T-helper 2 cell treated with Interferon-gamma antibody and Interleukin-4, amounts not matched to agents 5 μg/mL and 100 μg/mL, for 36 hours (primary cell): ENCODE measurements around the gene UAP1.

Experiments
- DNase-seq: peaks from one replicate; pipeline ENCODE4 v3.0.0; 2021; ENCODE audit warnings: low spot score
- H3K27ac Mint-ChIP-seq: one replicate; pipeline ENCODE4 v1.8.0; 2021; ENCODE audit warnings: mild to moderate bottlenecking, mixed read lengths
- H3K27me3 Mint-ChIP-seq: one replicate; pipeline ENCODE4 v1.8.0; 2021; ENCODE audit warnings: low read depth, mixed read lengths
- H3K36me3 Mint-ChIP-seq: one replicate; pipeline ENCODE4 v1.8.0; 2021; ENCODE audit warnings: low read depth, mixed read lengths
- H3K4me1 Mint-ChIP-seq: one replicate; pipeline ENCODE4 v1.8.0; 2021; ENCODE audit warnings: low read depth, mixed read lengths
- H3K4me3 Mint-ChIP-seq: one replicate; pipeline ENCODE4 v1.8.0; 2022; ENCODE audit warnings: mild to moderate bottlenecking, moderate library complexity, mixed read lengths
- H3K9me3 Mint-ChIP-seq: one replicate; pipeline ENCODE4 v1.8.0; 2021; ENCODE audit warnings: mixed read lengths

Gene UAP1

GRCh38 chr1:162561616-162562469 is at the start of gene UAP1:
Gene UAP1, plus strand, starts transcription at chr1:162561722. Its CDS starts 4,347 bp downstream, at chr1:162566069.
- Mint-ChIP-seq H3K4me1 (peaks cover 28% of the 10 kb centered on the region), H3K27me3 (peaks cover 2% of the 10 kb centered on the region), H3K4me3 (peak within 1 kb of the TSS; percentile 93), H3K27ac (peak within 1 kb of the TSS; percentile 96), H3K36me3 (peaks cover 6% of the 10 kb centered on the region), H3K9me3 (no peaks in the 10 kb centered on the region)
- DNase-seq = no peak

GRCh38 chr1:162527314-162527713 is 34.2 kb upstream of the UAP1 start:
- H3K27me3 Mint-ChIP-seq = no peaks in the 10 kb centered on the region
- H3K4me1 Mint-ChIP-seq = no peaks in the 10 kb centered on the region
- peaks cover 39% of the 10 kb centered on the region for H3K36me3 Mint-ChIP-seq
- H3K4me3 Mint-ChIP-seq = no peak overlapping the region
- DNase-seq = no peak
- H3K9me3 Mint-ChIP-seq = no peaks in the 10 kb centered on the region
- H3K27ac Mint-ChIP-seq = no peak overlapping the region

- DNase-seq = no peak
- no peaks in the 10 kb centered on the region for H3K9me3 Mint-ChIP-seq
- no peaks in the 10 kb centered on the region for H3K27me3 Mint-ChIP-seq
- no peak overlapping the region for H3K27ac Mint-ChIP-seq
- no peaks in the 10 kb centered on the region for H3K4me1 Mint-ChIP-seq
- no peak overlapping the region for H3K4me3 Mint-ChIP-seq
- peaks cover 15% of the 10 kb centered on the region for H3K36me3 Mint-ChIP-seq
These were observed 31.1 kb upstream of the UAP1 start for GRCh38 chr1:162530307-162530987.

GRCh38 chr1:162530988-162531319 is 30.6 kb upstream of the UAP1 start:
- H3K4me3 Mint-ChIP-seq = no peak overlapping the region
- no peaks in the 10 kb centered on the region for H3K9me3 Mint-ChIP-seq
- no peaks in the 10 kb centered on the region for H3K4me1 Mint-ChIP-seq
- H3K27ac Mint-ChIP-seq = no peak overlapping the region
- H3K36me3 Mint-ChIP-seq = peaks cover 13% of the 10 kb centered on the region
- DNase-seq = no peak
- no peaks in the 10 kb centered on the region for H3K27me3 Mint-ChIP-seq

GRCh38 chr1:162535501-162535900 is 26.0 kb upstream of the UAP1 start:
- H3K27me3 Mint-ChIP-seq = no peaks in the 10 kb centered on the region
- H3K4me3 Mint-ChIP-seq = no peak overlapping the region
- H3K4me1 Mint-ChIP-seq = peaks cover 6% of the 10 kb centered on the region
- H3K36me3 Mint-ChIP-seq = peaks cover 9% of the 10 kb centered on the region
- DNase-seq = no peak
- no peaks in the 10 kb centered on the region for H3K9me3 Mint-ChIP-seq
- no peak overlapping the region for H3K27ac Mint-ChIP-seq

- no peak overlapping the region for H3K4me3 Mint-ChIP-seq
These were observed 25.0 kb upstream of the UAP1 start for GRCh38 chr1:162536511-162536910.

GRCh38 chr1:162537216-162537615 is 24.3 kb upstream of the UAP1 start:
- H3K9me3 Mint-ChIP-seq = peaks cover 4% of the 10 kb centered on the region
- H3K27me3 Mint-ChIP-seq = no peaks in the 10 kb centered on the region
- H3K36me3 Mint-ChIP-seq = peaks cover 10% of the 10 kb centered on the region
- H3K4me3 Mint-ChIP-seq = no peak overlapping the region
- peaks cover 6% of the 10 kb centered on the region for H3K4me1 Mint-ChIP-seq
- H3K27ac Mint-ChIP-seq = peak overlapping the region; percentile 4
- no peak for DNase-seq

More at GRCh38 chr1:162536511-162536910, 25.0 kb upstream of the UAP1 start:
- Mint-ChIP-seq H3K36me3 (peaks cover 8% of the 10 kb centered on the region), H3K27ac (no peak overlapping the region), H3K4me1 (peaks cover 6% of the 10 kb centered on the region), H3K27me3 (no peaks in the 10 kb centered on the region), H3K9me3 (peaks cover 4% of the 10 kb centered on the region)
- no peak for DNase-seq

GRCh38 chr1:162538815-162539431 is 22.6 kb upstream of the UAP1 start:
- Mint-ChIP-seq H3K27me3 (no peaks in the 10 kb centered on the region), H3K4me3 (no peak overlapping the region), H3K4me1 (peaks cover 6% of the 10 kb centered on the region), H3K9me3 (peaks cover 14% of the 10 kb centered on the region), H3K27ac (peak overlapping the region; percentile 41), H3K36me3 (peaks cover 11% of the 10 kb centered on the region)
- DNase-seq = no peak

- Mint-ChIP-seq H3K4me1 (peaks cover 6% of the 10 kb centered on the region), H3K27me3 (no peaks in the 10 kb centered on the region), H3K27ac (no peak overlapping the region), H3K4me3 (no peak overlapping the region), H3K36me3 (peaks cover 11% of the 10 kb centered on the region), H3K9me3 (peaks cover 18% of the 10 kb centered on the region)
- no peak for DNase-seq
These were observed 19.8 kb upstream of the UAP1 start for GRCh38 chr1:162541619-162542141.

GRCh38 chr1:162543228-162543627 is 18.3 kb upstream of the UAP1 start:
- no peak overlapping the region for H3K4me3 Mint-ChIP-seq
- peaks cover 6% of the 10 kb centered on the region for H3K4me1 Mint-ChIP-seq
- H3K27me3 Mint-ChIP-seq = no peaks in the 10 kb centered on the region
- no peak for DNase-seq
- peaks cover 18% of the 10 kb centered on the region for H3K9me3 Mint-ChIP-seq
- H3K27ac Mint-ChIP-seq = no peak overlapping the region
- peaks cover 10% of the 10 kb centered on the region for H3K36me3 Mint-ChIP-seq

- Mint-ChIP-seq H3K4me1 (no peaks in the 10 kb centered on the region), H3K36me3 (peaks cover 1% of the 10 kb centered on the region), H3K27me3 (no peaks in the 10 kb centered on the region), H3K9me3 (peaks cover 9% of the 10 kb centered on the region), H3K27ac (no peak overlapping the region), H3K4me3 (no peak overlapping the region)
- DNase-seq = no peak
These were observed 13.4 kb upstream of the UAP1 start for GRCh38 chr1:162548170-162548569.

GRCh38 chr1:162549001-162549400 is 12.5 kb upstream of the UAP1 start:
- Mint-ChIP-seq H3K27ac (no peak overlapping the region), H3K4me3 (no peak overlapping the region), H3K9me3 (peaks cover 3% of the 10 kb centered on the region)

GRCh38 chr1:162550925-162551324 is 10.6 kb upstream of the UAP1 start:
- H3K27ac Mint-ChIP-seq = no peak overlapping the region
- H3K4me1 Mint-ChIP-seq = no peaks in the 10 kb centered on the region
- H3K36me3 Mint-ChIP-seq = no peaks in the 10 kb centered on the region
- DNase-seq = no peak
- H3K27me3 Mint-ChIP-seq = no peaks in the 10 kb centered on the region
- H3K4me3 Mint-ChIP-seq = no peak overlapping the region
- H3K9me3 Mint-ChIP-seq = no peaks in the 10 kb centered on the region

More at GRCh38 chr1:162549001-162549400, 12.5 kb upstream of the UAP1 start:
- Mint-ChIP-seq H3K36me3 (no peaks in the 10 kb centered on the region), H3K4me1 (no peaks in the 10 kb centered on the region), H3K27me3 (no peaks in the 10 kb centered on the region)
- DNase-seq = no peak
